Activated T-cell treated with anti-CD3 and anti-CD28 coated beads, Interleukin-2, amount 50 U/mL, for 72 hours (primary cell): Measurements from ENCODE around the gene ADPRS. TPM values are rescaled to one million over a fixed set of nuclear protein-coding genes. Genes with fewer than 3 reads are reported as not detected.
A peak's percentile ranks its signal among the peaks of the same experiment; 100 is the strongest.

Experiments
- ATAC-seq, 2 donors: fragments of 150-1000 bp; cut with Tn5 transposase; replicated peaks in 1 of 2; 2 replicates each; pipeline ENCODE4 v1.10.0; 2021; ENCODE audit warnings: moderate library complexity in 2 of 2, mild to moderate bottlenecking in 1 of 2
- DNase-seq, 2 donors: peaks; one replicate each; pipeline ENCODE4 v3.0.0; 2021 to 2022; ENCODE audit warnings: mixed read lengths in 1 of 2
- H3K27ac Mint-ChIP-seq: one replicate; pipeline ENCODE4 v1.8.0; 2022; ENCODE audit warnings: mild to moderate bottlenecking, moderate library complexity, mixed read lengths
- H3K27me3 Mint-ChIP-seq: one replicate; pipeline ENCODE4 v1.8.0; 2022; ENCODE audit warnings: low read depth, mixed read lengths
- H3K36me3 Mint-ChIP-seq, 2 donors: one replicate each; pipeline ENCODE4 v1.8.0; 2022; ENCODE audit warnings: mixed read lengths in 2 of 2, mild to moderate bottlenecking in 1 of 2; ENCODE audit not compliant: insufficient read depth in 2 of 2
- H3K4me1 Mint-ChIP-seq: one replicate; pipeline ENCODE4 v1.8.0; 2022; ENCODE audit warnings: low read depth, mixed read lengths
- H3K4me3 Mint-ChIP-seq, 2 donors: one replicate each; pipeline ENCODE4 v1.8.0; 2022; ENCODE audit warnings: mild to moderate bottlenecking in 2 of 2, mixed read lengths in 2 of 2, moderate library complexity in 2 of 2
- H3K9me3 Mint-ChIP-seq, 2 donors: one replicate each; pipeline ENCODE4 v1.8.0; 2022; ENCODE audit warnings: mixed read lengths in 2 of 2
- total RNA-seq, 2 donors: library from RNA; stranded (reverse); gene quantifications; one replicate each; pipeline ENCODE4 v1.2.3, GENCODE V29; 2022

ADPRS gene
- total RNA-seq, 2 donors from 2014 or later, result 23.2 to 28.9 TPM

DNA sequence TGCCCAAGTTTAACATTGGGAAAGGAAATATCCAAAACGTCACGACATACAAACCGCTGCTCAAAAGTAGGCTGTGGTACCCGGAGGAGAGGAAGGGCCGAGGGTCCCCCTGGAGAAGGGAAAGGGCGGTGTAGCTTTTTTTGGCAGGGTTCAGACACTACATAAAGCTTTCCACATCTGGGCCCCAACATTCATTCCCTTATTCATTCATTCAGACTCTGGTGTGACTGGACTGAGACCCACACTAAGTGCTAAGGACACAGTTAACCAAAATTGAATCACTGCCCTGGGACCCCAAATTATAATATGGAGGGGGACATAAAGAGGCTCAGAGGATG is 46.6 kb downstream of the ADPRS start:
- peaks cover 0 to 11% of the 10 kb centered on the region in 2 donors for H3K36me3 Mint-ChIP-seq
- H3K4me3 Mint-ChIP-seq, result no peak overlapping the region
- ATAC-seq, result no peak

DNA sequence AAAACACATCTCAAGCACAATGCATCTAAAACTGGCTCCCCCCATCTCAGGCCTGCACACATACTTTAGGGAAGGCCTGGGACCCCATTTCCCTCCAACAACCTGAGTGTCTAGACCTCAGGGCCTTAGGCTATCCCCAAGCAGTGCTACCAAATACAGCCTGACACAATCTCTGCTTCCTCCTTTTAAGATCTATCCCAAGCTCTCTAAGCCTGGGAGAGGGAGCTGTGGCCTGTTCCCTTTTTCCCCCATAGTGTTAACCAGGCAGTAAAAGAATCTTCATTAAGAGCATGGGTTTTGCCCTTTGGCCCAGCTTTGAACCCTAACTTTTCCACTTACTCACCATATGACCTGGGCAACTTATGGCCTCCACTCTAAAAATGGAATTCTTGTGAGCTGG is 47.1 kb downstream of the ADPRS start:
- H3K9me3 Mint-ChIP-seq, result no peaks in the 10 kb centered on the region
- H3K36me3 Mint-ChIP-seq, result peaks cover 0 to 11% of the 10 kb centered on the region in 2 donors
- DNase-seq (no peak), ATAC-seq (no peak)
- H3K4me3 Mint-ChIP-seq, result no peak overlapping the region
- peak overlapping the region; percentile 58 for H3K27ac Mint-ChIP-seq
- no peaks in the 10 kb centered on the region for H3K27me3 Mint-ChIP-seq
- peaks cover 17% of the 10 kb centered on the region for H3K4me1 Mint-ChIP-seq

More for the DNA sequence above, 46.6 kb downstream of the ADPRS start:
- peaks cover 12% of the 10 kb centered on the region for H3K4me1 Mint-ChIP-seq
- no peaks in the 10 kb centered on the region for H3K27me3 Mint-ChIP-seq
- no peak for DNase-seq
- H3K27ac Mint-ChIP-seq, result no peak overlapping the region
- no peaks in the 10 kb centered on the region for H3K9me3 Mint-ChIP-seq

DNA sequence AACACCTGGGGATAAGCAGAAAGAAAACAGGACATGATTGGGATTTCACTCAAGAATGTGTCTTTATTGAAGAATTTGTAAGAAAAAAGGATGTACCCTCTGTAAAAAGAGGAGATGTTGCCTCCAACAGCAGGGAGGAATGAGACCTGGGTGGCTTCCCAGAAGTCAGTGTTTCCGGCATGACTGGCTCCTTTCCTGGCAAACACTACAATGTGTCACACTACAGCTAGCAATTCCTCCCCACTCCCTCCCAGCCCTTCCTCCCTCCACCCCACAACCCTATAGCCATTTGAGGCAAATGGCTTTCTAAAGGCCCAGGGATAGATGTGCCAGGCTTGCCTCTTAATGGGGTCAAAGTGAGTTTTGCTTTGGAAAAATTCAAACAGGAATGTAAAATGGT is 47.8 kb downstream of the ADPRS start:
- ATAC-seq (no peak), DNase-seq (no peak)
- H3K4me3 Mint-ChIP-seq, result no peak overlapping the region
- H3K27ac Mint-ChIP-seq, result peak overlapping the region; percentile 58
- H3K36me3 Mint-ChIP-seq, result peaks cover 0 to 11% of the 10 kb centered on the region in 2 donors
- no peaks in the 10 kb centered on the region for H3K27me3 Mint-ChIP-seq
- H3K4me1 Mint-ChIP-seq, result peaks cover 25% of the 10 kb centered on the region
- no peaks in the 10 kb centered on the region for H3K9me3 Mint-ChIP-seq

DNA sequence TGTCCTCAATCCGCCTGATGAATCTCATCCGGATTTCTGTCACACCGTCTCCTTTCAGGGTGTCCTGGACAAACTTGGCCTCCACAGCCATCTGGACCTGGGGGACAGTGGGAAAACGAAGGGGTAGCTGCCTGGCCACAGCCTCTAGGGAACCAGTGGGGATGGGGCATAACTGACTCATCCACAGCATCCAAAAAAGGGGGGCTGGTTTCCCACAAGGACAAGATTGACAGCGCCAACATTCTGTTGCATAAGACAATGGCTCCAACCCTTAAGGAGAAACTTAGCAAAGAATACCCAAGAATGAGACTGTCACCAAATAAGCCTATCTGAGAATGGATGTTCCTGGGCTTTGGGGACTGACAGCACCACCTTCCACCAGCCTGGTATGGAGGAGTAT is 48.5 kb downstream of the ADPRS start:
- Mint-ChIP-seq H3K4me1 (peaks cover 31% of the 10 kb centered on the region), H3K36me3 (peaks cover 0 to 11% of the 10 kb centered on the region in 2 donors), H3K9me3 (no peaks in the 10 kb centered on the region), H3K27me3 (no peaks in the 10 kb centered on the region), H3K4me3 (no peak overlapping the region), H3K27ac (peak overlapping the region; percentile 10)
- DNase-seq (no peak), ATAC-seq (no peak)

DNA sequence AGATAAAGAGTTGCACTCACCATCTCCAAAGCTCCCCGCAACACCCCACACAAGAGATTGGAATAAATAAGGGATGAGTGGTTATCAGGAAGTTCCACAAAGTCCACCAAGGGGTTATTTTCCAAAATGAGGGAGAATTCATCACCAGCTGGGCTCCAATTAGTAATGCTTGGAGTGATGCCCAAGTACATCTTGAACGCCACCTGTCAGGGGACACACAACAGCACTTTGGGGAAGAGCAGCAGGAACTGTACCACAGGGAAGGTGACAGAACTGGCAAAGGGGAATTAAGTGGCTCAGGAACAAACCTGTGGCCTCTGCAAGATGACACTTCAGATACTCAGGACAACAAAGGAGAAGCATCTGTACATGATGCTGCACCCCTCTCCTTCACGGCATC is 49.1 kb downstream of the ADPRS start:
- DNase-seq (no peak), ATAC-seq (no peak)
- Mint-ChIP-seq H3K36me3 (peaks cover 0 to 11% of the 10 kb centered on the region in 2 donors), H3K4me3 (no peak overlapping the region), H3K27ac (peak overlapping the region; percentile 10), H3K4me1 (peaks cover 36% of the 10 kb centered on the region), H3K9me3 (no peaks in the 10 kb centered on the region), H3K27me3 (no peaks in the 10 kb centered on the region)

DNA sequence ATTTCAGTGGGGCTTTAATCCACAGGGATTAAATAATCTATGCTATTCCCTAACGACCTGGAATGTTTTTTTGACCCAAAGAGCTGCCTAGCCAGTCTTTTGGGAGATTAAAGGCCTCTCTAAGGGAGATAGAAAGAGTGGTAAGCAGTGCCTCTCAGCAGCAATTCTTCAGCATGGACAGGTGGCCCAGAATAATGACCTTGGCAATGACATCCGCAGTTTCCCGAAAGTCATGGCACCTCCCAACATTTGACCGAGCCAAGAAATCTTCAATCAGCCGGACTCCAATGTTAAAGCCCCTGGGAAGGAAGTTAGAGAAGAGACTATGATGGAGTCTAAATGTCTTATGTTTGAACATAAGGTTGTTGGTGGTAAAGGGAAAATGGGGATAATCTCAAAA is 50.8 kb downstream of the ADPRS start:
- Mint-ChIP-seq H3K27me3 (no peaks in the 10 kb centered on the region), H3K27ac (no peak overlapping the region), H3K36me3 (peaks cover 0 to 11% of the 10 kb centered on the region in 2 donors), H3K4me3 (no peak overlapping the region), H3K4me1 (peaks cover 51% of the 10 kb centered on the region), H3K9me3 (no peaks in the 10 kb centered on the region)
- no peak for ATAC-seq
- DNase-seq, result no peak

GRCh38 chr1:36142121-36142520 is 53.4 kb downstream of the ADPRS start:
- peaks cover 0 to 11% of the 10 kb centered on the region in 2 donors for H3K36me3 Mint-ChIP-seq
- ATAC-seq (no peak), DNase-seq (no peak)
- H3K27me3 Mint-ChIP-seq, result no peaks in the 10 kb centered on the region
- no peaks in the 10 kb centered on the region for H3K9me3 Mint-ChIP-seq
- H3K27ac Mint-ChIP-seq, result peak overlapping the region; percentile 29
- H3K4me3 Mint-ChIP-seq, result no peak overlapping the region
- peaks cover 51% of the 10 kb centered on the region for H3K4me1 Mint-ChIP-seq

DNA sequence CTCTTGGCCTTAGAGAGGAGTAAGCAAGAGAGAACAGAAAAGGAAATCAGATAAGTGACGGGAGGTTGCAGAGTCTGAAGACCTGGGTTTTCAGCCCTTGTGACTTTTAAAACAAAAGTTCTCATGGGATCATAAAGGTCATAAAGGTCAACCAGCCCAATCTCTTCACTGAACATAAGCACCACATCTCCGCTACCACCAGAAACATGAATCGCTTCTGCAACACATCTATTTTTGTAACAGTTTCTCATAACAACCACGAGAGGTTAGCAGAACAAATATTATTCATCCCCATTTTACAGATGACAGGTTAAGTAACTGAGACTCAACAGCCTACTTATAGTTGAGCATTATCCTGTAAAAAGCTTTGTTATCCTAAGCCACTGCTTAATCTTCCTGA is 54.7 kb downstream of the ADPRS start:
- Mint-ChIP-seq H3K4me3 (peak overlapping the region in 1 of 2 donors; percentile 15), H3K4me1 (peaks cover 61% of the 10 kb centered on the region), H3K9me3 (no peaks in the 10 kb centered on the region), H3K27me3 (no peaks in the 10 kb centered on the region), H3K27ac (no peak overlapping the region), H3K36me3 (peaks cover 0 to 10% of the 10 kb centered on the region in 2 donors)
- DNase-seq, result no peak
- peak in 1 of 2 donors; percentile 33 for ATAC-seq

Other genes with a start within 250 kb of the ADPRS start
- 10 to 100 TPM; 28.6 to 33.0 TPM for gene AGO1, start 205.7 kb upstream of the ADPRS start, total RNA-seq
- 10 to 100 TPM; 30.1 to 35.9 TPM for gene AGO3, start 157.8 kb upstream of the ADPRS start, total RNA-seq
- gene TEKT2, start 4.8 kb upstream of the ADPRS start, total RNA-seq, result under 1 TPM; 0.17 to 0.37 TPM
- under 1 TPM; 0.07 to 0.09 TPM for gene COL8A2, start 36.3 kb downstream of the ADPRS start, total RNA-seq
- 10 to 100 TPM; 46.2 to 56.2 TPM for gene TRAPPC3, start 60.6 kb downstream of the ADPRS start, total RNA-seq
- 100 to 1,000 TPM; 131 to 142 TPM for gene MAP7D1, start 67.3 kb downstream of the ADPRS start, total RNA-seq
- gene THRAP3, start 135.6 kb downstream of the ADPRS start, total RNA-seq, result 100 to 1,000 TPM; 108 to 110 TPM
- 10 to 100 TPM in 1 of 2 donors, 1 to 10 TPM in 1; 8.1 to 16.3 TPM for gene SH3D21, start 217.5 kb downstream of the ADPRS start, total RNA-seq
- gene EVA1B, start 234.8 kb downstream of the ADPRS start, total RNA-seq, result 1 to 10 TPM; 8.0 to 9.4 TPM